Activated CD8-positive, alpha-beta memory T cell treated with anti-CD3 and anti-CD28 coated beads, Interleukin-2, amount 50 U/mL, for 24 hours (primary cell): ENCODE results near the gene ETFRF1.

Source experiments
- DNase-seq: peaks from one replicate; pipeline ENCODE4 v3.0.0-alpha.2; 2020; ENCODE audit errors: extremely low read depth

ETFRF1 gene

GRCh38 chr12:25195056-25195971 is at the start of gene ETFRF1, which contains the start of gene DNAI7:
ETFRF1 (plus strand) TSS chr12:25195237; CDS start chr12:25203957, 8,720 bp downstream.
DNAI7 (minus strand) TSS chr12:25195160; CDS start chr12:25195078, 82 bp downstream.
- peak; percentile 93 for DNase-seq

DNA sequence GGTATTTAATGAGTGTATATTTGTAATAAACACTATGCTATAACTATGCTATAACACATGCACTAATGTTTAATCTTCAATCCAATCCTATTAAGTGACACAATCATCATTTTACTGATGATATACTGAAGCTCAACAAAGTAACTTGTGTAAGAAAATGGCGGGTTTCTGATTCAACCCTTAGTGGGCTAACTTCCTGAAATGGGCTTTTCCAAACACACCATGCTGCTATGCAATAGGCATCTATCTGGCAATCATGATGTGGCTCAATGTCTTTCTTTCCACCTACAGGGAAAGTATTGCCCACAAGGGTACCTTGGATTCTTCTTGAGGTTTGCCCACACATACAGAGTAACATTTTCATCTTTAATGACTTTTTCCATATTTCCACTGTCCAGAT is 48.4 kb upstream of the ETFRF1 start:
- no peak for DNase-seq

DNA sequence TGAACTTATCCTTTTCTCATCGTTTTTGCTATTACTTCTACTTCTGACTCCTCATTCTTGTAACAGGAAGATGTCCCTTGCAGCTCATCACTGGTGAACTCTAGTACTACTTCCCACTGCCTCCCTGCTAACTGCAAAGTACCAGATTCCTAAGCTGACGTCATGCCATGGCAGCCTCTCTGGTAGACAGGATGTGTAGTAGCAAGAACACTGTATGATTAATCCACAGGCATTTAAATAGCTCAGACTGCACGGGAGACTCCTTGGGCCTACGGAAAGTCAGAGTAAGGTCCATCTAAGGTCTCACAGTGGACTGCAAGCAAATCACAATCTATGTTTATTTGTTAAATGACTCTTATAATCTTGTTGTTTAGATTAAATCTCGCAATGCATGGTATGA is 43.6 kb upstream of the ETFRF1 start:
- DNase-seq: no peak

DNA sequence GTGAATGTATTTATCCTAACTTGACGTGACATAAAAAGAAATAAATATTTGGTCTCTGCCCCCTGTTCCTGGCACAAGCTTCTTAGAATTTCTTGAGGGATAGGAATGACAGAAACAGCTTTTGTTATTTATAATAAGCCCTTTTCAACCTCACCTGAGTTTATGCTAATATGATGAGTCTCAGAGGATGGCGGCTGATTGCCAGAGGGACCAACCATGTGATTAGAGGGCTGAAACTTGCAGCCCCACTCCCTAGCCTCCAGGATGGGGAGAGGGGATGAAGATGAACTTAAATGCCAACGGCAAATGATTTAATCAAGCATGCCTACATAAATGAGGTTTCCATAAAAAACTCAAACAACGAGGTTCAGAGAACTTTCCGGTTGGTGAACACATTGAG is 43.0 kb upstream of the ETFRF1 start:
- DNase-seq: no peak

DNA sequence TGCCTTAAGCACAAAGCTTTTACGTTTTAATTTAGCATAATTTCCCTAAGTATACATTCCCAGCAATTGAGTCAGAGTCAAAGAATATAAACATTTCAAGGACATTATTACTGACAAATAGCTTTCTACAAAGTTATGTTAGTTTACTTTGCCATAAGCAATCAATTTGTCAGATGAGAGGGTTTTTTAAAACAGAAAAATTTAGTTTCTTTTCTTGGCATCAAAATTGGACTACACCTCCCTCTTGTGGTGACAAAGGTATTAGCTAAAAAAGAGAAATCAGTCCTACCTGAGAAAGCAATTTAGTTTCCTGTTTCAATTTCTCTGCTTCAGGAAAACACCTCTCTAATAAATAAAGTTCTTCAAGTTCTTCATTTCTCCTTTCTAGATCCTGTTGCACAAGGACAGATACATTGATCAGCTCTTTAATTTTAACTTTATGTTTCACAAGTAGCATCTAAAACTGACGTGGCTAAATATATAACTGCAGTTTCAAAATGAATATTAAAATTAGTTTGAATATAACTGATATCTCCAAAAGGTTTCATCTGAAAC is 39.9 kb upstream of the ETFRF1 start:
- DNase-seq: no peak

DNA sequence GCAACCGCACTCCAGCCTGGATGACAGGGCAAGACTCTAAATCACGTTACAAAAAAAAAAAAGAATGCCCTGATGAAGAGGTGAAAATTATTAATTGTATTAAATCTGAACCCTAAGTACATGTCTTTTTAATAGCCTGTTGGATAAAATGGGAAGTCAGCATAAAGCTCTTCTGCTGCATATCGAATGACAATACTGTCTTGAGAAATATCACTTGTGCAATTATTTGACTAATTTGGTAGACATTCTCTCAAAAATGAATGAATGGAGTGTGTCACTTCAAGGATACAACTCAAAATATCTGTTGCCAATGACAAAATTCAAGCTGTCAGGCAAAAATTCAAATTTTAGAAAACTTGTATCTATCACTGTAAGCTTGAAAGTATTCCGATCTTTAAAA is 39.0 kb upstream of the ETFRF1 start:
- DNase-seq: no peak

GRCh38 chr12:25162866-25163265 is 32.2 kb upstream of the ETFRF1 start:
- DNase-seq: no peak

DNA sequence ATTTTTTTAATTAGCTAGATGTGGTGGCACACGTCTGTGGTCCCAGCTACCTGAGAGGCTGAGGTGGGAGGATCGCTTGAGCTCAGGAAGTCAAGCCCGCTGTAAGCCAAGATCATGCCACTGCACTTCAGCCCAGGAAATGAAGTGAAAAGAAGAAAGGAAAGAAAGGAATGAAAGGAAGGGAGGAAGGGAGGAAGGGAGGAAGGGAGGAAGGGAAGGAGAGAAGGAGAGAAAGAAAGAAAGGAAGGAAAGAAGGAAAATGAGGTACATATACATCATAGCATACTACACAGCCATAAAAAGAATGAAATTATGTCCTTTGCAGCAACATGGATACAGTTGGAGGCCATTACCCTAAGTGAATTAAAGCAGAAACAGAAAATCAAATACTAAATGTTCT is 12.3 kb upstream of the ETFRF1 start:
- no peak for DNase-seq

- no peak for DNase-seq
Measured at GRCh38 chr12:25184132-25184531, 10.9 kb upstream of the ETFRF1 start.

- no peak for DNase-seq
Measured at GRCh38 chr12:25186038-25186787, 8.8 kb upstream of the ETFRF1 start.

DNA sequence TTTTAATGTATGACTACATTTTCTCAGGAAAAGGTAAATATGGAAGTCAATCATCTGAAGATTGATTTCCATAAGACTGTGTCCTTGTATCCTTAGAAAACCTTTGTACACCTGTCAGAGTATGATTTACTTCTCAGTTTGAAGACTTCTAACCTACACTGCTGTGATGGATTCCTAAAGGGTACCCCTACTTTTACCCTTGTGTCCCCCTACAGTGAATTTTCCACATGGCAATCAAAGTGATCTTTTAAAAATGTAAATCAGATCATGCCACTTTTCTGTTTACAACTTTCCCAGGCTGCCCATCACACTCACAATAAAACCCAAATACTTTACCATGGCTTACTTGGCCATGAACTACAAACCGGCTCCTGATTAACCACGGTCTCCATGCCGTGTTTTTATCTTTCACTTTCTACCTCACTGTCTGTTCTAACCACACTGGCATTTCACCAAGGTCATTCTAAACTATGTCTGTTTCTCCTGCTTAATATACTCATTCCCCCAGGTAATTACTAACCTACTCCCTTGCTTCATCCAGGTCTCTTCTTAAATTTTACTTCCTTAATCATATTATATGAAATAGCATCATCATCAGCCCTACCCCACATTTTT is 8.1 kb upstream of the ETFRF1 start:
- DNase-seq: no peak

DNA sequence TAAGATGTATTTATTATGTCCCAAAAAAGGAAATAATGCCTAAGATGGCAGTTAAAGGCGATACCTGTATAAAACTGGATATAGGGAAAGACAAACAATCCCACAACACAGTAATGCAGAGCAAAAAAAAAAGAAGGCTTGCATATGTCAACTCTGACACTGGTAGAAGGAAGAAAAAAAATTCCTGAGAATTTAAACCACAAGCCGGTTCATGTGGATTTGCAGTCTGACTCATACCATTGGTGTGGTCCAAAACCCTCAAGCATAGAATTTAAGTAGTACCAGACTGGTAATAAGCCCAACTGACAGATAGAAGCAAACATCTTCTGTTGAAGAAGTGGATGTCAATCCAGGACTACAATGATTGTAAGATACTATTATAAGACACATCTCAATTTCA is 7.3 kb upstream of the ETFRF1 start:
- no peak for DNase-seq

GRCh38 chr12:25189656-25190055 is 5.4 kb upstream of the ETFRF1 start:
- DNase-seq: no peak

DNA sequence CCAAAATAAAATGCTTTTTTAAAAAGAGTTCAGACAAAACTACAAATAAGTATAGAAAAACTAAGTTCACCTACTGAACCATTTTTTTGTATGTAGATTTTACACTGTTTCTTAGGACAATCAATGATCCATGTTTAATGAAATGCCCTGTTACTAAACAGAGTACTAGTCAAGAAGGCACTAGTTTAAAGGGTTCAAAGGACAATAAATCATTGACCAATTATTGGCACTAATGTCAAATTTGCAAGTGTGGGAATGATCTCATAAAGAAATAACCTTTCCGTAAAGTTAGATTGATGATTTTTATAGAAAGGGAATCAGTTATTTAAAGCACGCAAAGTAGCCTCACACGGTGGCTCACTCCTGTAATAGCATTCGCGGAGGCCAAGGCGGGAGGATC is 4.2 kb upstream of the ETFRF1 start:
- no peak for DNase-seq

DNA sequence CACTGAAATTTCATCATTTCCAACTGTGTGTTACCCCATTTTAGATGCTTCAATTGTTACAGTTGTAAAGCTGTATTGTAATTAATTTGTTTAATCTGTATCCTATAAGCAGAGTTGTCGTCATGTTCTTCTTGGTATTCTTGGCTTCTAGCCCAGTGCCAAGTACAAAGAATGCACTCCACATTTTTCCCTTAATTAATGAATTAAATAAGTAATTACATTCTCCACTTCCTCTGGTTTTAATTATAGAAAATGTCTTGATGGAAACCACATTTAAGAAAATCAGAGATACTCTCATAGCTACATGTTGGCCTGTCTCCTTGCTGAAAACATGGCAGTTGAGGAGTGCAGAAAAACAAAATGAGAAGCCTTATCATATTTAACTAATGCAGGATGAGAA is 823 bp upstream of the ETFRF1 start:
- DNase-seq: no peak

DNA sequence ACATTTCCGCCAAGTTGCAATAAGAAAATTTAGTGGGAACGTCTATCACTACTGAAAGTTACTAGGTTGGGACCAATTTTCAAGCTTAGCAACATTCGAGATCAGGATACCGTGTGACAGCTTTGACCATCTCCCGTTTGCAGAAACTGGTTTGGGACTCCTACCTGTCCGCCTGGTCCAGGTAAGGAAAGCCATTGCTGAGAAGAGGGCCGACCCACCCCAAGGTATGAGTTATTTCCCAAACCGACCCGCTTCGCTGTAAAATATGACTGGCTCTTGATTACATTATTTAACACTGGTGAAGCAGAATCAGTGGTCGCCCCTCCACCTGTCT is 348 bp upstream of the ETFRF1 start:
- no peak for DNase-seq

DNA sequence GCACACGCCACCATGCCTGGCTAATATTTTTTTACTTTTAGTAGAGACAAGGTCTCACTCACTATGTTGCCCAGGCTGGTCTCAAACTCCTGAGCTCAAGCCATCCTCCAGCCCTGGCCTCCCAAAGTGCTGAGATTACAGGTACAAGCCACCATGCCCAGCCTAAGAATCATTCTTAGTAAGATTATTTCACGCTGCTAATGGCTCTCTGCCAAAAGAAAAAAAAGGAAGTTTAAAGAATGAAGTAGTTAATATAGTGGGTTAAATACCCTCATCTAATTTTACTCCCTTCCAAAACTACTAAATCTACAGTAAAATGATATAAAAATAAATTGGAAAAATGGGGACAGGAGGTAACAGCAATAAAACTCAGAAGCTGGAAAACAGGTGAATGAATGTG is 2.6 kb downstream of the ETFRF1 start:
- DNase-seq: no peak

GRCh38 chr12:25200703-25201102 is 5.7 kb downstream of the ETFRF1 start:
- DNase-seq: no peak

GRCh38 chr12:25202137-25202536 is 7.1 kb downstream of the ETFRF1 start:
- no peak for DNase-seq

DNA sequence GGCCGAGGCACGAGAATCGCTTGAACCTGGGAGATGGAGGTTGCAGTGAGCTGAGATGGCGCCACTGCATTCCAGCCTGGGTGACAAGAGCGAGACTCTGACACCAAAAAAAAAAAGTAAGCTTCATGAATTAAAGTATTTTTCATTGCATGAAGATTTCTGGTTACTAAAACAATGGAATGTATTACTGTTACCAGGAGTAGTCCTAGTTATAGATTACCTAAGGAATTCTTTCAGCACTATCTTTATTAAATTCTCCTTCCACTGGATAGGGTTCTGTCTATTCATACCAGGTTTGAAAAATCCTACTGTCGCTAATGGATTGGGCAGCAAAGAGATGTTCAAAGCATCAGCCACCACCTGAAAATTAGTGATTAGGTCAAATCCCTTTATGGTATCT is 12.4 kb downstream of the ETFRF1 start:
- DNase-seq: no peak

DNA sequence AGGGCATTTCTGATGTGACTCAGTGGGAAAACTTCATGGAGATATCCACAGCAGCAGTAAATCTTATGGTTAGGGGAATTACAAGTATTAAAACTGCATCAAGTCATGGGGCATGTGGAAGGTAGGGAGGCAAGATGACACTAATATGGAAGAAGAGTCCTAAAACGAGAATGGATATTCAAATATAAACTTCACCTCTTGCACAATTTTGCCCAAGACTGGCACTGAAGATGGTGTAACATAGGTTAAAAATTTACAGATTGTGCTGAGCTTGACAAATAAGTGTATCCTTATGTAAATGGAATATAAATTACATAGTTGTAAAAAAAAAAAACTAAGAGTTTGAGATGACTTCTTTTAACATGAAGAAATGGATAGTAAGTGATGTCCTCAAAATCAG is 12.8 kb downstream of the ETFRF1 start:
- DNase-seq: no peak

DNA sequence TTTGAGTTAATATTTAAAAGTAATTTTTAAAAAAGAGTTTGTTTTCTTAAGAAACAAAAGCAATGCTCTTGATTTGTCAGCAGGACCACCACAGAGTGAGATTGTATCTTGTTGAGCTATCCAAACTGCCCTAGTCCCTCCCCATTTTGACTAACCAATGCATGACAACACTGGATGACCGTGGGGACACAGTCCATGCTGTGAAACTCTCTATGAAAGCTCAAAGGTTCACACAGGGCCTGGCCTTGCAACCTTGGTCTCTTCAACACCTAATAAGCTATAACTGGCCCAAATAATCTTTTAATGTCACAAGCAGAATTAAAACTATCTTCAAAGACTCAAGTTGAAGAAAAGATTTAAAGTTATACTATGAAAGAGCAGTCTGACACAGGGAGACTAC is 13.5 kb downstream of the ETFRF1 start:
- DNase-seq: no peak
